Kidney (tissue), 14 donors: ENCODE measurements around the gene OLIG2. TPM values are rescaled to one million over a fixed set of nuclear protein-coding genes. Genes with fewer than 3 reads are reported as not detected.

ENCODE experiments used
- DNase-seq, 5 donors: peaks; one replicate each; pipeline ENCODE4 v3.0.0-alpha.2; 2013 to 2020
- FAIRE-seq: peaks from 2 replicates; lab custom pipeline; 2012; peaks lifted over from hg19 to GRCh38; lab: Jason Lieb, UNC
- H3K27ac ChIP-seq, 2 donors: one replicate each; pipeline ENCODE4 v1.7.0; 2013; ENCODE audit warnings: low read depth in 2 of 2, low read length in 2 of 2, inconsistent platforms in 1 of 2
- H3K27me3 ChIP-seq: one replicate; pipeline ENCODE4 v1.7.1; 2013; ENCODE audit warnings: low read length, inconsistent platforms; ENCODE audit not compliant: control insufficient read depth, insufficient read depth
- H3K36me3 ChIP-seq, 3 donors: one replicate each; pipeline versions ENCODE4 v1.7.0 to v1.7.1; 2013; ENCODE audit warnings: low read length in 3 of 3, control low read depth in 1 of 3, inconsistent platforms in 1 of 3; ENCODE audit not compliant: insufficient read depth in 3 of 3, control insufficient read depth in 2 of 3
- H3K4me1 ChIP-seq, 3 donors: one replicate each; pipeline versions ENCODE4 v1.7.0 to v1.7.1; 2013; ENCODE audit warnings: low read length in 3 of 3, inconsistent platforms in 1 of 3, low read depth in 1 of 3; ENCODE audit not compliant: control insufficient read depth in 2 of 3, insufficient read depth in 2 of 3
- H3K4me3 ChIP-seq, 3 donors: one replicate each; pipeline versions ENCODE4 v1.7.0 to v1.8.1; 2013; ENCODE audit warnings: low read length in 3 of 3, control low read depth in 1 of 3, inconsistent platforms in 1 of 3
- H3K9ac ChIP-seq, 3 donors: one replicate each; pipeline versions ENCODE4 v1.7.0 to v1.7.1; 2013; ENCODE audit warnings: low read length in 3 of 3, control low read depth in 1 of 3, inconsistent platforms in 1 of 3
- H3K9me3 ChIP-seq, 3 donors: one replicate each; pipeline versions ENCODE4 v1.7.0 to v1.7.1; 2013; ENCODE audit warnings: low read length in 3 of 3, control low read depth in 1 of 3, inconsistent platforms in 1 of 3; ENCODE audit not compliant: control insufficient read depth in 2 of 3, insufficient read depth in 1 of 3
- intact Hi-C: fragments of 100-400 bp; cut with DNase I; formaldehyde crosslinking; loops from one replicate; pipeline ENCODE4 v1.11.1; 2022
- polyA plus RNA-seq: library from polyadenylated mRNA; stranded (reverse); fragments of 350-450 nt; fragmentation: Illumina TruSeq; extraction: RNeasy Lipid Tissue Mini Kit (QIAGEN cat#74804); gene quantifications from one replicate; pipeline ENCODE4 v1.2.3, GENCODE V29; 2014; ENCODE audit warnings: low read depth, low replicate concordance; ENCODE audit not compliant: insufficient read depth
- total RNA-seq: library from RNA; stranded (reverse); fragmentation: NEBNext Ultra II Directional; extraction: Animal tissue kit (Norgen Biotek cat#: 25700); gene quantifications from one replicate; pipeline ENCODE4 v1.2.1, GENCODE V29; 2021
- TF ChIP-seq, protein P1 (sequence below): IDR thresholded peaks from 3 replicates; pipeline ENCODE4 v1.5.1; 2012; ENCODE audit warnings: mild to moderate bottlenecking, moderate library complexity, borderline replicate concordance; ENCODE audit not compliant: insufficient read depth; ENCODE audit errors: extremely low read depth
- donor health status: control.
- donor health status: control.
- donor health status: control.
- donor health status: control.
- donor health status: control.
- donor health status: DM: yes; HTN: yes; CAD: no.
- donor health status: Normal renal cell carcinoma (clear cell type).

Gene OLIG2
- total and polyA plus RNA-seq, 2 donors from 2014 or later, result not detected

DNA sequence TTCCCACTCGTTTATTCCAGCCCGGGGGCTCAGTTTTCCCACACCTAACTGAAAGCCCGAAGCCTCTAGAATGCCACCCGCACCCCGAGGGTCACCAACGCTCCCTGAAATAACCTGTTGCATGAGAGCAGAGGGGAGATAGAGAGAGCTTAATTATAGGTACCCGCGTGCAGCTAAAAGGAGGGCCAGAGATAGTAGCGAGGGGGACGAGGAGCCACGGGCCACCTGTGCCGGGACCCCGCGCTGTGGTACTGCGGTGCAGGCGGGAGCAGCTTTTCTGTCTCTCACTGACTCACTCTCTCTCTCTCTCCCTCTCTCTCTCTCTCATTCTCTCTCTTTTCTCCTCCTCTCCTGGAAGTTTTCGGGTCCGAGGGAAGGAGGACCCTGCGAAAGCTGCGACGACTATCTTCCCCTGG, 716 bp downstream of the OLIG2 start:
- Histone ChIP-seq H3K27me3 (peaks cover 80% of the 10 kb centered on the region), H3K27ac (no peak overlapping the region), H3K9ac (no peak overlapping the region), H3K9me3 (no peaks in the 10 kb centered on the region), H3K4me1 (peaks cover 0 to 12% (median 0%) of the 10 kb centered on the region in 3 donors), H3K36me3 (no peaks in the 10 kb centered on the region), H3K4me3 (no peak overlapping the region)
- DNase-seq (no peak), FAIRE-seq (no peak)
- TF ChIP-seq, protein P1, sequence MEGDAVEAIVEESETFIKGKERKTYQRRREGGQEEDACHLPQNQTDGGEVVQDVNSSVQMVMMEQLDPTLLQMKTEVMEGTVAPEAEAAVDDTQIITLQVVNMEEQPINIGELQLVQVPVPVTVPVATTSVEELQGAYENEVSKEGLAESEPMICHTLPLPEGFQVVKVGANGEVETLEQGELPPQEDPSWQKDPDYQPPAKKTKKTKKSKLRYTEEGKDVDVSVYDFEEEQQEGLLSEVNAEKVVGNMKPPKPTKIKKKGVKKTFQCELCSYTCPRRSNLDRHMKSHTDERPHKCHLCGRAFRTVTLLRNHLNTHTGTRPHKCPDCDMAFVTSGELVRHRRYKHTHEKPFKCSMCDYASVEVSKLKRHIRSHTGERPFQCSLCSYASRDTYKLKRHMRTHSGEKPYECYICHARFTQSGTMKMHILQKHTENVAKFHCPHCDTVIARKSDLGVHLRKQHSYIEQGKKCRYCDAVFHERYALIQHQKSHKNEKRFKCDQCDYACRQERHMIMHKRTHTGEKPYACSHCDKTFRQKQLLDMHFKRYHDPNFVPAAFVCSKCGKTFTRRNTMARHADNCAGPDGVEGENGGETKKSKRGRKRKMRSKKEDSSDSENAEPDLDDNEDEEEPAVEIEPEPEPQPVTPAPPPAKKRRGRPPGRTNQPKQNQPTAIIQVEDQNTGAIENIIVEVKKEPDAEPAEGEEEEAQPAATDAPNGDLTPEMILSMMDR, result no peak
- intact Hi-C loops, result no loop called here

DNA sequence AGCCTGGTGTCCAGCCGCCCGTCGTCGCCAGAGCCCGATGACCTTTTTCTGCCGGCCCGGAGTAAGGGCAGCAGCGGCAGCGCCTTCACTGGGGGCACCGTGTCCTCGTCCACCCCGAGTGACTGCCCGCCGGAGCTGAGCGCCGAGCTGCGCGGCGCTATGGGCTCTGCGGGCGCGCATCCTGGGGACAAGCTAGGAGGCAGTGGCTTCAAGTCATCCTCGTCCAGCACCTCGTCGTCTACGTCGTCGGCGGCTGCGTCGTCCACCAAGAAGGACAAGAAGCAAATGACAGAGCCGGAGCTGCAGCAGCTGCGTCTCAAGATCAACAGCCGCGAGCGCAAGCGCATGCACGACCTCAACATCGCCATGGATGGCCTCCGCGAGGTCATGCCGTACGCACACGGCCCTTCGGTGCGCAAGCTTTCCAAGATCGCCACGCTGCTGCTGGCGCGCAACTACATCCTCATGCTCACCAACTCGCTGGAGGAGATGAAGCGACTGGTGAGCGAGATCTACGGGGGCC, 1.2 kb downstream of the OLIG2 start:
- Histone ChIP-seq H3K9ac (no peak overlapping the region), H3K27ac (no peak overlapping the region), H3K4me3 (no peak overlapping the region), H3K9me3 (no peaks in the 10 kb centered on the region), H3K27me3 (peaks cover 80% of the 10 kb centered on the region), H3K4me1 (peaks cover 0 to 12% (median 0%) of the 10 kb centered on the region in 3 donors), H3K36me3 (no peaks in the 10 kb centered on the region)
- intact Hi-C loops, result no loop called here
- FAIRE-seq (no peak), DNase-seq (peak in 1 of 5 donors; percentile 27)
- TF ChIP-seq, protein P1, result no peak

DNA sequence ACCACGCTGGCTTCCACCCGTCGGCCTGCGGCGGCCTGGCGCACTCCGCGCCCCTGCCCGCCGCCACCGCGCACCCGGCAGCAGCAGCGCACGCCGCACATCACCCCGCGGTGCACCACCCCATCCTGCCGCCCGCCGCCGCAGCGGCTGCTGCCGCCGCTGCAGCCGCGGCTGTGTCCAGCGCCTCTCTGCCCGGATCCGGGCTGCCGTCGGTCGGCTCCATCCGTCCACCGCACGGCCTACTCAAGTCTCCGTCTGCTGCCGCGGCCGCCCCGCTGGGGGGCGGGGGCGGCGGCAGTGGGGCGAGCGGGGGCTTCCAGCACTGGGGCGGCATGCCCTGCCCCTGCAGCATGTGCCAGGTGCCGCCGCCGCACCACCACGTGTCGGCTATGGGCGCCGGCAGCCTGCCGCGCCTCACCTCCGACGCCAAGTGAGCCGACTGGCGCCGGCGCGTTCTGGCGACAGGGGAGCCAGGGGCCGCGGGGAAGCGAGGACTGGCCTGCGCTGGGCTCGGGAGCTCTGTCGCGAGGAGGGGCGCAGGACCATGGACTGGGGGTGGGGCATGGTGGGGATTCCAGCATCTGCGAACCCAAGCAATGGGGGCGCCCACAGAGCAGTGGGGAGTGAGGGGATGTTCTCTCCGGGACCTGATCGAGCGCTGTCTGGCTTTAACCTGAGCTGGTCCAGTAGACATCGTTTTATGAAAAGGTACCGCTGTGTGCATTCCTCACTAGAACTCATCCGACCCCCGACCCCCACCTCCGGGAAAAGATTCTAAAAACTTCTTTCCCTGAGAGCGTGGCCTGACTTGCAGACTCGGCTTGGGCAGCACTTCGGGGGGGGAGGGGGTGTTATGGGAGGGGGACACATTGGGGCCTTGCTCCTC, 1.9 kb downstream of the OLIG2 start:
- no peak for FAIRE-seq
- TF ChIP-seq, protein P1, result no peak
- H3K36me3 ChIP-seq, result no peaks in the 10 kb centered on the region
- H3K4me1 ChIP-seq, result peaks cover 0 to 12% (median 0%) of the 10 kb centered on the region in 3 donors
- no peak overlapping the region for H3K4me3 ChIP-seq
- no peak overlapping the region for H3K9ac ChIP-seq
- intact Hi-C loops, result no loop called here
- no peaks in the 10 kb centered on the region for H3K9me3 ChIP-seq
- no peak for DNase-seq
- peaks cover 79% of the 10 kb centered on the region for H3K27me3 ChIP-seq
- H3K27ac ChIP-seq, result no peak overlapping the region
